ENCODE measurements around the gene TRRAP.

The TRRAP gene

GRCh38 chr7:98956469-98956868 lies 78.1 kb downstream of the TRRAP start:
- DNase-seq: no peak

- DNase-seq: no peak
Measured at GRCh38 chr7:98956937-98957336, 78.6 kb downstream of the TRRAP start.

- DNase-seq: no peak
Measured at GRCh38 chr7:98957766-98958165, 79.4 kb downstream of the TRRAP start.

DNA sequence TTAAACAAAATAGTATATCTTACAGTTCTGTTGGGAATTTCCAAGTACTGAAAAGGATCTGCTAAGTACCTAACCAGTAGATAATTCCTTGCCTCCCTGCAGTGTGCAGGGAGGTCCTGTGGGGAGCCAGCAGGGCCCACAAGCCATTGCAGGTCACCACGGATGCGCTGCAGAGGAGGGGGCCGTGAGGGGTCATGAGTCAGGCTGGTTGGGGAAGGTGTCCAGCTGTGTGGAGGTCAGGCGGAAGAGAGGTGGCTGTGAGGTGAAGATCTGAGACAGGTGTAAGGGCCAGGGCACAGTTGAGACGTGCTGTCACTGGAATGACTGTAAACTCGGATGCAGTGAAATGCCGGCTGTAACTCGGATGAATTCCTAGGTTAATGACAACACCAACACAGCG lies 80.6 kb downstream of the TRRAP start:
- DNase-seq: no peak

- DNase-seq: no peak
Measured at GRCh38 chr7:98963305-98963704, 85.0 kb downstream of the TRRAP start.

DNA sequence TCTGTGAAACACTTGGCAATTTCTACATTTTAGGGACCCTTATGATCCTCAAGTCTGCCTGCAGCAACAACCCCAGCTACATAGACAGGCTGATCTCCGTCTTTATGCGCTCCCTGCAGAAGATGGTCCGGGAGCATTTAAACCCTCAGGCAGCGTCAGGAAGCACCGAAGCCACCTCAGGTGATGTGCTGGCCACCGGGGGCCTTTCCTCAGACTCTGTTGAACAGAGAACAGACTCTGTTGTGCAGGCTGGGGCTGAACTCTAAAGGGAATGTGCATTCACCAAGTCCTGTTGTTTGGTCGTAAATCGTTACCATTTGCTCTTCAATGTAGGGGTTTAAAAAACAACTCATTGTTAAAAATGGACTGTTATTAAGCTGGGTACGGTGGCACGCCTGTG lies 86.3 kb downstream of the TRRAP start:
- DNase-seq: no peak

- no peak for DNase-seq
Measured at GRCh38 chr7:98968621-98969020, 90.3 kb downstream of the TRRAP start.

GRCh38 chr7:98969386-98969785 lies 91.1 kb downstream of the TRRAP start:
- DNase-seq: no peak

- no peak for DNase-seq
Measured at GRCh38 chr7:98970016-98970615, 91.8 kb downstream of the TRRAP start.

GRCh38 chr7:98970805-98971204 lies 92.5 kb downstream of the TRRAP start:
- DNase-seq: no peak

DNA sequence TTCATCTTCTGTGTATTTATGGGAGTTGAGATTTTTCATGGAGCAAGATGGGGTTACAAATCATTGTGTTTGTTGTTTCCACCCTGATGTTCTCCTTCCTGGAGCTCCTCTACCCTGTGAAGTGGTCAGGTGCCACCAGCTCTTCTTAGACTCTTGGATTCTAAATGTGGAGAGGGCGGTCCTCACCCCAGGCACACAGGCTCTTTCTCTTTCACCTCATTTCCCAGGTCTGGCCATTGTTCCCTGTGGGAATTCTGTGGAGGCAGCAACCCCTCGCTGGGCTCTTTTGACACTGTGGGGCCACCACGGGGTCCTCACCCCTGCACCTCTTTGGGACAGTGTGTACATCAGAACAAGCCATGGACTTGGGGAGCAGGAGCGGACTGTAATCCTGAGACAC lies 95.9 kb downstream of the TRRAP start:
- no peak for DNase-seq

GRCh38 chr7:98974906-98975816 lies 96.8 kb downstream of the TRRAP start:
- no peak for DNase-seq

- no peak for DNase-seq
Measured at GRCh38 chr7:98976396-98977185, 98.3 kb downstream of the TRRAP start.

DNA sequence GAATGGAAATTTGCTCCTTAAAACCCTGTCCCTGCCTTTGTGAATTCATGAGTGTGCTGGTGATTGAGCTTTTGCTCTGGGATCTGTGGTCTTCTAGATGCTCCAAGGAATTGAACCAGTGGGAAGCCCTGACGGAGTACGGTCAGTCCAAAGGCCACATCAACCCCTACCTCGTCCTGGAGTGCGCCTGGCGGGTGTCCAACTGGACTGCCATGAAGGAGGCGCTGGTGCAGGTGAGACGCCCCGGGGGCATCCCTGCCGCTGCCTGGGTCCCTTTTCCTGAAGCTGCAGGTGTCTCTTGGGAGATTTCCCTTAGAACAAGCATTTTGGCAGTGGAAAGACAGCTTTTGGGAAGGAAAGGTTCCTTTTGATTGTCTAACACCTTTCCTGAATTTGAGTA lies 100.3 kb downstream of the TRRAP start:
- no peak for DNase-seq

- no peak for DNase-seq
Measured at GRCh38 chr7:98981701-98982100, 103.4 kb downstream of the TRRAP start.

DNA sequence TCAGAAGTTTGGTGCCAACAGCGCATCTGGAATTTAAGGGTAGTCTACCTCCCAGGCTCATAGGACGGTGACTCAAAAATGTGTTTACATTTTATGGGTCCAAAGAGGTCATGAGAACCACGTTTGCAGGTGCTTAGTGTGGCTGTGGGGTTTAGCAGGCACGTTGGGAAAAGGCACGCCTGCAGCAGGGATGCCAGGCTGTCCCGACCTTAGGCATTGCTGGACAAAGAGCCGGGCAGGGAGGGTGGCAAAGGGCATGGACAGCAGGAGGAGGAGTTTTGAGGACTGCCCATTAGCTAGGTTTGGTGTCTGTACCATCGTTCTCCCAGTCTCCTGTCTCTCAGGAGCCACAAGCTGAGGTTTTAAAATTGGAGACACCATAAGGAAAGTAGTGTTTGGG lies 104.4 kb downstream of the TRRAP start:
- no peak for DNase-seq

GRCh38 chr7:98984126-98984525 lies 105.8 kb downstream of the TRRAP start:
- DNase-seq: no peak

- DNase-seq: no peak
Measured at GRCh38 chr7:98985406-98985805, 107.1 kb downstream of the TRRAP start.

- no peak for DNase-seq
Measured at GRCh38 chr7:98985945-98986344, 107.6 kb downstream of the TRRAP start.

DNA sequence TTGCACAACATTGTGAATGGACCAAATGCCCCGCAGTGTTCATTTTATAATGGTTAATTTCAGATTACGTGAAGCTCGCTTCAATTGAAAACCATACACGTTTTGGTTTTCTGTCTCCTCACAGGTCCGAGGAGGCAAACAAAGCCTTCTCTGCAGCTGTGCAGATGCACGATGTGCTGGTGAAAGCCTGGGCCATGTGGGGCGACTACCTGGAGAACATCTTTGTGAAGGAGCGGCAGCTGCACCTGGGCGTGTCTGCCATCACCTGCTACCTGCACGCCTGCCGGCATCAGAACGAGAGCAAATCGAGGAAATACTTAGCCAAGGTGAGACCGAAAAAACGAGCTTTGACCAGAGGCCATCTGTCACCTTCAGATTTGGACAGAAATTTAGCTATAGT lies 110.3 kb downstream of the TRRAP start:
- DNase-seq: no peak

- no peak for DNase-seq
Measured at GRCh38 chr7:98990356-98990755, 112.0 kb downstream of the TRRAP start.

DNA sequence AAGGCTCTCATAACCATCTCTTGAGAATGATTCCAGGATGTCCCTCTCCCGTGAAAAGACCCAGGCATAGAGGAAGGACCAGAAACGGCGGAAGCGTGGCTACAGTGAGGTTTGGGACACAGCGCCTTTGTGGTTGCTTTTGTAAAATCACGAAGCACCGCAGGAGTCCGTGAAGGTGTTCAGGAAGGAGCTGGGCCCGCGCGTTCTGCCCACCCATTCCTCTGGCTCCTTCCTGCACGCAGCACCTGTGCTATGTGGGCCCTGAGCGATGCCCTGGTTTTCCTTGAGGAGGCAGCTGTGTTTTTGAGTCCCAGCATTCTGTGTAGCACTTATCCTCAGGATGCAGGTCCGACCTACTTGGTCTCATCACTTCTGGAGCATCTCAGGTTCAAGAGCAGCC lies 112.8 kb downstream of the TRRAP start:
- DNase-seq: no peak

- DNase-seq: no peak
Measured at GRCh38 chr7:98992076-98992475, 113.7 kb downstream of the TRRAP start.
